ENCODE results near the gene NMUR2. TPM values are rescaled to one million over a fixed set of nuclear protein-coding genes. Genes with fewer than 3 reads are reported as not detected.

The NMUR2 gene
- total RNA-seq, 2 donors from 2014 or later = not detected

DNA sequence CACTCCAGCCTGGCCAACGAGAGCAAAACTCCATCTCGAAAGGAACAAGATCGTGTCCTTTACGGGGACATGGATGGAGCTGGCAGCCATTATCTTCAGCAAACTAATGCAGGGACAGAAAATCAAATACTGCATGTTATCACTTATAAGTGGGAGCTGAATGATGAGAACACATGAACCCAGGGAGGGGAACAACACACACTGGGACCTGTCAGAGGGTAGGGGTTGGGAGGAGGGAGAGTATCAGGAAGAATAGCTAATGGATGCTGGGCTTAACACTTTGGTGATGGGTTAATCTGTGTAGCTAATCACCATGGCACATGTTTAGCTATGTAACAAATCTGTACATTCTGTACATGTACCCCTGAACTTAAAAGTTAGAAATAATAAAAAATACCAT, 40.9 kb downstream of the NMUR2 start:
- peaks cover 8% of the 10 kb centered on the region for H3K27me3 Mint-ChIP-seq (ENCODE audit: low read depth)
- H3K4me1 Mint-ChIP-seq (ENCODE audit: low read depth) = no peaks in the 10 kb centered on the region
- ATAC-seq (replicated peaks in 1 of 2) = no peak
- no peaks in the 10 kb centered on the region for H3K36me3 Mint-ChIP-seq (ENCODE audit: insufficient read depth in 2 of 2)
- no peak for DNase-seq
- no peak overlapping the region for H3K4me3 Mint-ChIP-seq
- no peak overlapping the region for H3K27ac Mint-ChIP-seq
- peaks cover 2 to 3% of the 10 kb centered on the region in 2 donors for H3K9me3 Mint-ChIP-seq

- no peak overlapping the region for H3K27ac Mint-ChIP-seq
- H3K4me3 Mint-ChIP-seq = no peak overlapping the region
- H3K4me1 Mint-ChIP-seq (ENCODE audit: low read depth) = no peaks in the 10 kb centered on the region
- DNase-seq = no peak
- no peaks in the 10 kb centered on the region for H3K36me3 Mint-ChIP-seq (ENCODE audit: insufficient read depth in 2 of 2)
- peaks cover 0 to 3% of the 10 kb centered on the region in 2 donors for H3K9me3 Mint-ChIP-seq
- no peak for ATAC-seq (replicated peaks in 1 of 2)
- peaks cover 8% of the 10 kb centered on the region for H3K27me3 Mint-ChIP-seq (ENCODE audit: low read depth)
Observed at GRCh38 chr5:152358861-152359568, 46.1 kb downstream of the NMUR2 start.

DNA sequence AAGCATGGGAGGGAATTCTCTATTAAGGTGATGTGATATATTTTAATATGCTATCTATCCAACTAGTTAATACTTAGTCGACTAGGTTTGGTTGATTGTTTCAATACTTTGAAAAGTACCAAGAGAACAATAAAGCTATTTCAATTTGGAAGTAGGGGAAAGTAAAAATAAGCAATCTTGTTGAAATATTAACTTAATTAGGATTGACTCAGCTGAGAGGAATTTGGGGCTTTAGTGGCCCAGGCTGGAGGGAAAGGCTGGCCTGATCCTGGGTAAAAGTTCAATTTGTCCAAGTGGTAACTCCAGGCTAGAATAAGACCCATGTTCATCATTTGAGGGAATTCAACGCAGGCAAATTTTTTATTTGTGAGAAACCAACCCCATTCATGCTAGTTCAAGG, 48.6 kb downstream of the NMUR2 start:
- H3K4me3 Mint-ChIP-seq = no peak overlapping the region
- no peaks in the 10 kb centered on the region for H3K27me3 Mint-ChIP-seq (ENCODE audit: low read depth)
- H3K9me3 Mint-ChIP-seq = peaks cover 0 to 2% of the 10 kb centered on the region in 2 donors
- no peaks in the 10 kb centered on the region for H3K4me1 Mint-ChIP-seq (ENCODE audit: low read depth)
- H3K36me3 Mint-ChIP-seq (ENCODE audit: insufficient read depth in 2 of 2) = no peaks in the 10 kb centered on the region
- no peak overlapping the region for H3K27ac Mint-ChIP-seq
- no peak for DNase-seq
- no peak for ATAC-seq (replicated peaks in 1 of 2)

DNA sequence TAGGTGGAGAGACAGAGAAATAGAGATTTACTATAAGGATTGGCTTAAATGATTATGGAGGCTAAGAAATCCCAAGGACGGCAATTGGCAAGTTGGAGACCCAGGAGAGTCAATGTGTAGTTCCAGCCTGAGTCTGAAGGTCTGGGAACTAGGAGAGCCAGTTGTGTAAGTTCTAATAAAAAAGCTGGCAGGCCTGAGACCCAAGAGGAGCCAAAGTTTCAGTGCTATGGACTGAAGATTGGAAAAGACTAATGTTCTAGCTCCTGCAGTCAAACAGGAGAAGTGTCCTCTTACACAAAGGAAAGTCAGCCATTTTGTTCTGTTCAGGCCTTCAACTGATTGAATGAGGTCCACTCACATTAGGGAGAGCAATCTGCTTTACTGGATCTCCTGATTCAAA, 50.0 kb downstream of the NMUR2 start:
- H3K27ac Mint-ChIP-seq = no peak overlapping the region
- H3K4me3 Mint-ChIP-seq = no peak overlapping the region
- ATAC-seq (replicated peaks in 1 of 2) = no peak
- H3K27me3 Mint-ChIP-seq (ENCODE audit: low read depth) = no peaks in the 10 kb centered on the region
- no peak for DNase-seq
- H3K4me1 Mint-ChIP-seq (ENCODE audit: low read depth) = no peaks in the 10 kb centered on the region
- no peaks in the 10 kb centered on the region for H3K9me3 Mint-ChIP-seq
- no peaks in the 10 kb centered on the region for H3K36me3 Mint-ChIP-seq (ENCODE audit: insufficient read depth in 2 of 2)

GRCh38 chr5:152353001-152353400, 52.1 kb downstream of the NMUR2 start:
- Mint-ChIP-seq H3K9me3 (no peaks in the 10 kb centered on the region), H3K27ac (no peak overlapping the region), H3K4me1 (ENCODE audit: low read depth) (no peaks in the 10 kb centered on the region), H3K36me3 (ENCODE audit: insufficient read depth in 2 of 2) (no peaks in the 10 kb centered on the region), H3K27me3 (ENCODE audit: low read depth) (no peaks in the 10 kb centered on the region), H3K4me3 (no peak overlapping the region)
- no peak for ATAC-seq (replicated peaks in 1 of 2)
- DNase-seq = no peak

DNA sequence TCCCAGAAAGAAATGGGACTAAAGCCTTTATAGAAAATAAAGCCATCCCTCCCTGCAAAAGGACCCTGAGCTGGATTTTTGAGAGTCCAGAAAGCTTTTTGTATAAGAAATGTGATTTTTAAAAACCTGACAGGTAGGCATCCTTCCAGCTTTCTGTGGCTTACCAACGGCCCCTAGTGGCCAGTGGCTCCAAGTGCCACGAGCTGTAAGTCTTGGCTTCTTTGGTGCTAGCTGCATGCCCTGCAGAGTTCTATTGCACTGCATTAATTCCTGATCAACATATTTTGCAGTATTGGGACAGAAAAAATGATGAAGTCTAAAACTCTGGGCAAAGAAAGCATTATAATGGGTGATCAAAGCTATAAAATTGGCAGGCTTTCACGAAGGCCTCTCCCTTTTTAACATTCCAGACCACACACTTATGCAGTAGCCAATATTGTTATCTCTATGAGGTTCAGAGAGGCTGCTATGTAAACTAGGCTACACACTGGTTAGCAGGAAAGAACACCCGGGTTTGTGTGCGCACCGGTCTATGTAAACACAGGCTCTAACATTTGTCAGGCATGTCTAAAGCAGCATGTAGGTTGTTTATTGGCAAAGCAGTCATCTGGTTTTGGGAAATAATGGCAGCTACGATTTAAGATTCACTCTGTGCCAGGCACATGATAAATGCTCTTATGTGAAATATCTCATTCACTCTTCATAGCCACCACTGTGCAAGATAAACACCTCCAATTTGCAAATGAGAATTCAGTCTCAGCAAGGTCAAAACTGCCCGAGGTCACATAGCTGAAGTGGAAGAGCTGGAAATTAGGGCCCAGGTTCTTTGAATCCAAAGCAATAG, 55.2 kb downstream of the NMUR2 start:
- Mint-ChIP-seq H3K4me1 (ENCODE audit: low read depth) (no peaks in the 10 kb centered on the region), H3K36me3 (ENCODE audit: insufficient read depth in 2 of 2) (no peaks in the 10 kb centered on the region), H3K9me3 (no peaks in the 10 kb centered on the region), H3K27ac (no peak overlapping the region), H3K27me3 (ENCODE audit: low read depth) (no peaks in the 10 kb centered on the region), H3K4me3 (no peak overlapping the region)
- ATAC-seq (replicated peaks in 1 of 2) (no peak), DNase-seq (peak; percentile 16 to 29)
